HCT116 (cell line): ENCODE measurements around the gene OR7G2.

Experiments used
- CTCF ChIP-seq, 3 experiments: fragments of 200-600 bp in 1 of 3; sonication (generic) in 1 of 3; IDR thresholded peaks in 2 of 3; conservative IDR thresholded peaks in 1 of 3; 2 replicates each; pipeline ENCODE4 v1.5.1; 2012 to 2017; ENCODE audit warnings: low read depth in 2 of 3, low read length in 2 of 3, antibody characterized with exemption in 1 of 3, borderline replicate concordance in 1 of 3, control low read depth in 1 of 3, mild to moderate bottlenecking in 1 of 3, mixed read lengths in 1 of 3, mixed run types in 1 of 3, moderate library complexity in 1 of 3; ENCODE audit not compliant: insufficient read depth in 1 of 3
- EZH2phosphoT487 ChIP-seq: fragments of 200-600 bp; IDR thresholded peaks from 2 replicates; pipeline ENCODE4 v1.6.1; 2018; ENCODE audit warnings: antibody characterized with exemption, borderline replicate concordance

- TF ChIP-seq CTCF (IDR thresholded peaks at IDR 0.05 in 2 of 3, conservative IDR thresholded peaks at IDR 0.05 in 1 of 3; ENCODE audit: borderline replicate concordance in 1 of 3, insufficient read depth in 1 of 3, low read depth in 2 of 3, low read length in 2 of 3) (no peak), EZH2phosphoT487 (no peak)
Observed at GRCh38 chr19:9052894-9053293, 54.4 kb downstream of the OR7G2 start.
